Choroid plexus epithelial cell (primary cell): Measurements from ENCODE around the gene ATN1.

Experiments used
- DNase-seq: peaks from one replicate; pipeline ENCODE4 v3.0.0-alpha.2; 2010; ENCODE audit warnings: low read depth
- H3K4me3 ChIP-seq: 2 replicates; pipeline ENCODE4 v1.5.1; 2011; ENCODE audit warnings: low read depth, mild to moderate bottlenecking, control low read depth, low read length, moderate library complexity
- TF ChIP-seq, protein P1 (sequence below): conservative IDR thresholded peaks from 2 replicates; pipeline ENCODE4 v1.5.1; 2011; ENCODE audit warnings: low read depth, mild to moderate bottlenecking, control low read depth, inconsistent platforms, low read length, moderate library complexity

The ATN1 gene

DNA sequence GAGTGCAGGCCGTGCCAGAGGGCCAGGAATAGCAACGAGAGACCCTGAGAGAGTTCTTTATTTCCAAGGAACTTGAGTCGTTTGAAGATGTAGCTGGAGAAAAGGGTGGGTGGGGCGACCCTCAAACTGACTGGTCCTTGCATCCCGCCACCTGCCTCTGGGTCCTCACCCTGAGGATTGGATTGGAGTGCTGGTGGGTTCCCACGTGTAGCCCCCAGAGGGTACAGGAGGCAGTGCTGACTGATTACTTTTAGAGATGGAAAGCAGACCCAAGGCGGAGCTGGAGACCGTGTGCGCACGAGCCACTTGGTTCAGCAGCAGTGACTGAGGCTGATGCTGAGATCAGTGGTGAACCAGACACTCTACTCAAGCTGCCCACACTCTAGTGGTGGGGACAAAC lies 49.9 kb downstream of the ATN1 start:
- TF ChIP-seq, protein P1, sequence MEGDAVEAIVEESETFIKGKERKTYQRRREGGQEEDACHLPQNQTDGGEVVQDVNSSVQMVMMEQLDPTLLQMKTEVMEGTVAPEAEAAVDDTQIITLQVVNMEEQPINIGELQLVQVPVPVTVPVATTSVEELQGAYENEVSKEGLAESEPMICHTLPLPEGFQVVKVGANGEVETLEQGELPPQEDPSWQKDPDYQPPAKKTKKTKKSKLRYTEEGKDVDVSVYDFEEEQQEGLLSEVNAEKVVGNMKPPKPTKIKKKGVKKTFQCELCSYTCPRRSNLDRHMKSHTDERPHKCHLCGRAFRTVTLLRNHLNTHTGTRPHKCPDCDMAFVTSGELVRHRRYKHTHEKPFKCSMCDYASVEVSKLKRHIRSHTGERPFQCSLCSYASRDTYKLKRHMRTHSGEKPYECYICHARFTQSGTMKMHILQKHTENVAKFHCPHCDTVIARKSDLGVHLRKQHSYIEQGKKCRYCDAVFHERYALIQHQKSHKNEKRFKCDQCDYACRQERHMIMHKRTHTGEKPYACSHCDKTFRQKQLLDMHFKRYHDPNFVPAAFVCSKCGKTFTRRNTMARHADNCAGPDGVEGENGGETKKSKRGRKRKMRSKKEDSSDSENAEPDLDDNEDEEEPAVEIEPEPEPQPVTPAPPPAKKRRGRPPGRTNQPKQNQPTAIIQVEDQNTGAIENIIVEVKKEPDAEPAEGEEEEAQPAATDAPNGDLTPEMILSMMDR: no peak
- no peak overlapping the region for H3K4me3 ChIP-seq
- no peak for DNase-seq

DNA sequence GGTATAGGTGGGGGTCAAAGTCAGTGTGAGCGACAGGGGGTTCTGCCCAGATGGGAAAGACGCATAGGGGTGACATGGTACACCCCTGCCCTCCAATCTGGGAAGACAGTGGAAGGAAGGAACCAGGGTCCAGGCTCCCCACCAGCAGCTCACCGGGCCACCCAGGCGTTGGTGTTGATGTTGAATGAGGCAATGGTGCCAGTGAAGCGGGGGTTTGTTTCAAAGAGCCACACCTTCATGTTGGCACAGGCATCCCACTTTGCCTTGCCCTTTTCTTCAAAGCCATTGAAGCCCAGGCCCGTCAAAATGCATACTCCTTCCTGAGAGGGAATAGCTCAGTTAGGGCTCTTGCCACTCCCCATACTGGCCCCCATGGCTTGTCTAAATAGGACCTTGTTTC lies 50.4 kb downstream of the ATN1 start:
- no peak overlapping the region for H3K4me3 ChIP-seq
- DNase-seq: no peak
- TF ChIP-seq, protein P1: no peak

DNA sequence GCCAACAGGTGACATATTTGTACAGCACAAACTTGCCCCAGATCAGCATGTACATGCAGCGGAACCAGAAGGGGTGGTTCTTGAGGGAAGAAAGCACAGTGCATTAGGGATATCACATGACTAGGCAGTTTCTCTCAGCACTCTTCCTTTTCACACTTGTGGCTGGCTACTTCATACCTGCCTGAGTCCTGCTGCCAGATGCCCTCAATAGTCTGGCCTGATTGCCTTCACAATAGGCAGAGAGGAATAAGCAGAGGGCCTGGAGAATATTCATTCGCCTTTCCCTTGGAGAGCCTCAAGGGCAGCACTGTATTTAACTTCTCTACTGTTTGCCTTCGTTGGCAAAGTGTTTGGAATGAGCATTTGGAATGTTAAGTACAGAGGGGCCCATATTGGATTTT lies 50.9 kb downstream of the ATN1 start:
- no peak for DNase-seq
- H3K4me3 ChIP-seq: no peak overlapping the region
- TF ChIP-seq, protein P1: no peak

DNA sequence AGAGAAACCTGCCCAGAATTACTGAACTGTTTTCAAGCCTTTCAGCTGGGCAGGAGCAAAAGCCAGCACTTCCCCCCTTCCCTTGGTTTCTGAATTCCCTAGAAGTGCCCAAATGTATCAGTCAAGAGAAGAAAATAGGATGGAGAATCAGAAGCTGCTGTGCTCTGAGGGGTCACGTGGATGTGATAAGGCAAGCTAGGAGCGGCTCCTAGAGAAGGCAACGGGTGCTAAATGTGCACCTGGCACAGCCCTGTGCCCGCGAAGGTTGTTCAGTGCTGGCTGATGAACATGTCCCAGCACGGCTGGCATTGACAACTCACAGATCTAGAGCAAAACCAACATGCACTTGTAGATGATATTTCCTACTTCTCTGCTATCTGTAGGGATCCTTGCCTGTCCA lies 51.3 kb downstream of the ATN1 start:
- TF ChIP-seq, protein P1: no peak
- DNase-seq: no peak
- H3K4me3 ChIP-seq: no peak overlapping the region

DNA sequence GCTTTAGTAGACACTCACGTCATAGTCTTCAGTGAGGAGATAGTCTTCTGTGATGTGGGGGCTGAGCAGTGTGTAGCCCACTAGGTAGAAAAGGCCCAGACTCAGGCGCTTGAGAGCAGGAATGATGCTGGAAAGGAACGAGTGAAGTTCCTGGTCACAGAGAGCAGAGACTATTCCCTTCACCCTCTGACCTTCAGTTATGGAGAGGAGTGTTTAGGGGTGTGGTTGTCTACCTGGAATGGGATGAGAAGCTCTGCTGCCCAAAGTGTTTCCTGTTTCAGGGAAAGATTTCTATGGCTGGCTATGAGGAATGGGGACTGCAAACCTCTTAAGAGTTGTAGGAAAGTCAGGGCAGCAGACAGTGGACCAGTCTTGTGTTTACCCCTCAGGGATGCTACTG lies 51.7 kb downstream of the ATN1 start:
- no peak for DNase-seq
- no peak overlapping the region for H3K4me3 ChIP-seq
- TF ChIP-seq, protein P1: no peak

DNA sequence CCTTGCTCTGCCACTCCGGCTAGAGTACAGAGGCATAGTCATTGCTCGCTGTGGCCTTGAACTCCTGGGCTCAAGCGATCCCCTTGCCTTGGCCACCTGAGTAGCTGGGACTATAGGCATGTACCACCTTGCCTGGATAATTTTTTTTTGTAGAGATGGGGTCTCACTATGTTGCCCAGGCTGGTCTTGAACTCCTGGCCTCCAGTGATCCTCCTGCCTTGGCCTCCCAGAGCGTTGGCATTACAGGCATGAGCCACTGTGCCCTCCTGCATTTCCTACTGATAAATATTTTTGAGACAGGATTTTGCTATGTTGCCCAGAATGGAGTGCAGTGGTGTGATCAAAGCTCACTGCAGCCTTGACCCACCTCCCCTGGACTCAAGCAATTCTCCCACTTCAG lies 52.3 kb downstream of the ATN1 start:
- DNase-seq: no peak
- TF ChIP-seq, protein P1: no peak
- H3K4me3 ChIP-seq: no peak overlapping the region

DNA sequence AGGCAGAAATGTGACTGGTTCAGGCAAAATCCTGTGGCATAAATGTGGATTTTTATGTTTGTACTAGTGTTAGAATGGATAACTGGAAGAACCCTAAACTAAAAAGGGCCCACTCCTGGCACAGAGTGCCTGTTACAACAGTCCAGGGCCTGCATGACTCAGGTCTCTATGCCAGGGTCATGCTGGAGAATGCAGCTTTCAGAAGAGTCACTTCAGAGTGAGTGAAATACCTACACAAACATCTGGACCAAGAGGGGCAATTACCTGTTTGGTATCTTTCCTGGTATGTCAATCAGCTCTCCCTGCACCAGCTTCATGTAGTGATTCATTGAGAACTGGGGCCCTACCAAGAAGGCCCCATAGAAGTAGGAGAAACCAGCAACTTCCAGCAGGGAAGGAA lies 53.0 kb downstream of the ATN1 start:
- DNase-seq: no peak
- H3K4me3 ChIP-seq: no peak overlapping the region
- TF ChIP-seq, protein P1: no peak
